ENCODE results near the gene MTCH1. TPM values are rescaled to one million over a fixed set of nuclear protein-coding genes. Genes with fewer than 3 reads are reported as not detected.

MTCH1 gene
- total RNA-seq, 1 donor from 2014 or later, result 172 TPM

GRCh38 chr6:37013516-37014491, 27.8 kb upstream of the MTCH1 start:
- Histone ChIP-seq H3K27me3 (ENCODE audit: control insufficient read depth, insufficient read depth, low read length) (peaks cover 2% of the 10 kb centered on the region), H3K4me3 (ENCODE audit: low read depth, low read length) (no peak overlapping the region), H3K36me3 (ENCODE audit: control insufficient read depth, insufficient read depth, low read length) (no peaks in the 10 kb centered on the region)
- TF ChIP-seq, protein P1, sequence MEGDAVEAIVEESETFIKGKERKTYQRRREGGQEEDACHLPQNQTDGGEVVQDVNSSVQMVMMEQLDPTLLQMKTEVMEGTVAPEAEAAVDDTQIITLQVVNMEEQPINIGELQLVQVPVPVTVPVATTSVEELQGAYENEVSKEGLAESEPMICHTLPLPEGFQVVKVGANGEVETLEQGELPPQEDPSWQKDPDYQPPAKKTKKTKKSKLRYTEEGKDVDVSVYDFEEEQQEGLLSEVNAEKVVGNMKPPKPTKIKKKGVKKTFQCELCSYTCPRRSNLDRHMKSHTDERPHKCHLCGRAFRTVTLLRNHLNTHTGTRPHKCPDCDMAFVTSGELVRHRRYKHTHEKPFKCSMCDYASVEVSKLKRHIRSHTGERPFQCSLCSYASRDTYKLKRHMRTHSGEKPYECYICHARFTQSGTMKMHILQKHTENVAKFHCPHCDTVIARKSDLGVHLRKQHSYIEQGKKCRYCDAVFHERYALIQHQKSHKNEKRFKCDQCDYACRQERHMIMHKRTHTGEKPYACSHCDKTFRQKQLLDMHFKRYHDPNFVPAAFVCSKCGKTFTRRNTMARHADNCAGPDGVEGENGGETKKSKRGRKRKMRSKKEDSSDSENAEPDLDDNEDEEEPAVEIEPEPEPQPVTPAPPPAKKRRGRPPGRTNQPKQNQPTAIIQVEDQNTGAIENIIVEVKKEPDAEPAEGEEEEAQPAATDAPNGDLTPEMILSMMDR (IDR thresholded peaks at IDR 0.05; ENCODE audit: insufficient read depth, low read length, poor library complexity, severe bottlenecking), result no peak
- no peak for DNase-seq (ENCODE audit: low read depth)

- peaks cover 4% of the 10 kb centered on the region for H3K27me3 ChIP-seq (ENCODE audit: control insufficient read depth, insufficient read depth, low read length)
- TF ChIP-seq, protein P1 (IDR thresholded peaks at IDR 0.05; ENCODE audit: insufficient read depth, low read length, poor library complexity, severe bottlenecking), result no peak
- H3K36me3 ChIP-seq (ENCODE audit: control insufficient read depth, insufficient read depth, low read length), result no peaks in the 10 kb centered on the region
- no peak overlapping the region for H3K4me3 ChIP-seq (ENCODE audit: low read depth, low read length)
- no peak for DNase-seq (ENCODE audit: low read depth)
Observed at GRCh38 chr6:37011656-37012378, 25.8 kb upstream of the MTCH1 start.

DNA sequence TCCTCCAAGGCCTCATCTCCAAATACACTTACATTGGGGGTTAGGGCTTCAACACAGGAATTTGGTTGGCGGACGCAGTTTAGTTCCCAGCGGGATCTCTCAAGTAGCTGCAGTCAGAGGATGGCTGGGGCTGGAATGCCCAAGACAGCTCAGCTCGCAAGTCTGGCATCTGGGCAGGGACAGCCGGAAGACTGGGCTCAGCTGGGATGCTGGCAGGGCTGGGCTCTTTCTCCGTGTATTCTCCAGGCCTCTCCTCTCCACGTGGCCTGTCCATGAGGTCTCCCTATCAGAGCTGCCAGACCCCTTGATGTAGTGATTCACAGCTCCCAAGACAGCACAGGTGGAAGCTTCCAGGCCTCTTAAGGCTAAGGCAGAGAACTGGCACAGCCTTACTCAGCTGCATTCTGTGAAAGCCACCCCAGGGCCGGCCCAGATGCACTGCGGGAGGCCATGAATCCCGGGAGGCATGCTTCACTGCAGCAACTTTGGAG, 24.5 kb upstream of the MTCH1 start:
- TF ChIP-seq, protein P1 (IDR thresholded peaks at IDR 0.05; ENCODE audit: insufficient read depth, low read length, poor library complexity, severe bottlenecking), result no peak

DNA sequence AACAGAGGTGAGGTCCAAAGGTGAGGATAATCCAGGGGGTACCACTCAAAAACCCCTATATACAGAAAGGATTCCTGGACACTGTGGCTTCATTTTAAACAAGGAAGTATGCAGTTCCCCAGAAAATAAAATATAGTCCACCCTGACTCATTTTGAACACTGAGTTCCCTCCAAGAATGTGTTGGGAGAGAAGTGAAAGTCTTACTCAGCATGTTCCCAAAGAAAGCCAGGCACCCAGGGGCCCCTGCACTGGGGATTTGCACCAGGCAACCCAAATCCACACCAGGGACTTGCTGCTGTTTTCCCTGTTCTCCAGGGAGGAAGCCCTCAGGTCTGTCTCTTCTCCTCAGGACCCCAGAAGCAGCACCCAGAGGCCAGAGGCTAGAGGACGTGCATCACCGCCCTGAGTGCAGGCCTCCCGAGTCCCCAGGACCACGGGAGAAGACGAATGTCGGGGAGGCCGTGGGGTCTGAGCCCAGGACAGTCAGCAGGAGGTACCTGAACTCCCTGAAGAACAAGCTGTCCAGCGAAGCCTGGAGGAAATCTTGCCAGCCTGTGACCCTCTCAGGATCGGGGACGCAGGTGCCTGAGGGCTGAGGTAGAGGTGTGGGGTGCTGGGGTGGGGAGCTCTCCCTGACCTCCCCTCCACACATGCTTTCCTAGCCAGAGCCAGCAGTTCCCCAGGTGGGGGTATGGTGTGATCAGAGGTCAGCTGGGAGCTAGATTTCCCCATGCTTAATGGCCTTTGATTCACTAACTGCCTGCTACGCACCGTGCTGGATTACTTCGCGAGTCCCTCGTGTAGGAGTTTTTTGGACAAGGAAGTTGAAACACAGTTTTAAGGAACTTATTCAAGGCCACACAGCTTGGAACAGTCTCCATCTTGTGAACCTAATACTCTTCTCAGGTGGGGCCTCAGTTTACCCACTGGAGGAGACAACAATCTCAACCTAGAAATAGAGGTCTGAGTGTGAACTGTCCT, 22.8 kb upstream of the MTCH1 start:
- Histone ChIP-seq H3K27me3 (ENCODE audit: control insufficient read depth, insufficient read depth, low read length) (peaks cover 4% of the 10 kb centered on the region), H3K36me3 (ENCODE audit: control insufficient read depth, insufficient read depth, low read length) (no peaks in the 10 kb centered on the region), H3K4me3 (ENCODE audit: low read depth, low read length) (no peak overlapping the region)
- TF ChIP-seq, protein P1 (IDR thresholded peaks at IDR 0.05; ENCODE audit: insufficient read depth, low read length, poor library complexity, severe bottlenecking), result no peak
- no peak for DNase-seq (ENCODE audit: low read depth)

More for the DNA sequence above, 24.5 kb upstream of the MTCH1 start:
- no peaks in the 10 kb centered on the region for H3K36me3 ChIP-seq (ENCODE audit: control insufficient read depth, insufficient read depth, low read length)
- DNase-seq (ENCODE audit: low read depth), result no peak
- peaks cover 4% of the 10 kb centered on the region for H3K27me3 ChIP-seq (ENCODE audit: control insufficient read depth, insufficient read depth, low read length)
- H3K4me3 ChIP-seq (ENCODE audit: low read depth, low read length), result no peak overlapping the region

- Histone ChIP-seq H3K36me3 (ENCODE audit: control insufficient read depth, insufficient read depth, low read length) (no peaks in the 10 kb centered on the region), H3K27me3 (ENCODE audit: control insufficient read depth, insufficient read depth, low read length) (peaks cover 4% of the 10 kb centered on the region), H3K4me3 (ENCODE audit: low read depth, low read length) (no peak overlapping the region)
- no peak for DNase-seq (ENCODE audit: low read depth)
- TF ChIP-seq, protein P1 (IDR thresholded peaks at IDR 0.05; ENCODE audit: insufficient read depth, low read length, poor library complexity, severe bottlenecking), result no peak
Observed at GRCh38 chr6:37007340-37008043, 21.5 kb upstream of the MTCH1 start.
